Measurements from ENCODE around the gene UGCG. TPM values are rescaled to one million over a fixed set of nuclear protein-coding genes. Genes with fewer than 3 reads are reported as not detected.

The UGCG gene
- total and polyA plus RNA-seq, 10 of the 15 experiments (the other 5 are each of a cell fraction or from before 2014, with no cell fraction given): 21.7 to 96.6 (median 48.9) TPM

GRCh38 chr9:111945216-111945615, 48.6 kb downstream of the UGCG start:
- POLR2A ChIA-PET: interaction anchor here (1.0 to 1.6 kb wide), 2 partner anchors 9 to 10 kb away, joined by 3 to 6 read pairs; no protein-coding TSS in a partner anchor
- Histone ChIP-seq H3K36me3 (ENCODE audit: control insufficient read depth in 2 of 2, insufficient read depth in 2 of 2, low read length in 1 of 2) (no peaks in the 10 kb centered on the region), H3K79me2 (ENCODE audit: control insufficient read depth, insufficient read depth, low read length) (no peaks in the 10 kb centered on the region), H3K4me1 (ENCODE audit: control insufficient read depth, insufficient read depth, low read length) (peaks cover 34% of the 10 kb centered on the region), H3K4me3 (no peak overlapping the region), H2AFZ (ENCODE audit: control insufficient read depth, low read depth, low read length) (no peak overlapping the region), H3K27me3 (replicated peaks in 1 of 2; ENCODE audit: control insufficient read depth in 2 of 2, insufficient read depth in 2 of 2, low read length in 1 of 2) (no peaks in the 10 kb centered on the region), H3K9ac (ENCODE audit: control insufficient read depth, insufficient read depth, low read length) (no peak overlapping the region), H4K20me1 (ENCODE audit: control insufficient read depth, insufficient read depth) (no peaks in the 10 kb centered on the region), H3K9me3 (replicated peaks; ENCODE audit: control insufficient read depth, insufficient read depth, low read length) (no peaks in the 10 kb centered on the region), H3K4me2 (ENCODE audit: control insufficient read depth, insufficient read depth) (peak overlapping the region; percentile 62), H3K27ac (ENCODE audit: control insufficient read depth, insufficient read depth) (peak overlapping the region; percentile 47)
- BruUV-seq (replicated peaks): no TSS peak
- in situ Hi-C loops (cut with MboI): no loop called here
- ATAC-seq (peak; percentile 87), FAIRE-seq (peak; percentile 89), DNase-seq (ENCODE audit: low read depth, low spot score) (peak; percentile 65)
- WGBS (ENCODE audit: insufficient coverage, insufficient replicate concordance, low lambda C conversion rate, missing lambda C conversion rate): 0% methylated on average over 3 of the region's 3 CpGs
- CTCF ChIA-PET: interaction anchor here (0.7 to 1.8 kb wide), 5 partner anchors 13 to 318 kb away, joined by 3 to 4 read pairs (median 3); no protein-coding TSS in a partner anchor
- RAD21 ChIA-PET (ENCODE audit: unreplicated experiment): interaction anchor here (0.5 to 2.9 kb wide), 11 partner anchors 18 to 107 kb away, joined by 3 to 13 read pairs (median 3); partner anchors contain the start of gene UGCG
- intact Hi-C loops (cut with micrococcal nuclease; ENCODE audit: unreplicated experiment): no loop called here
- SMC1A ChIA-PET (ENCODE audit: uncharacterized antibody, unreplicated experiment): interaction anchor here (0.9 to 3.1 kb wide), 16 partner anchors 9 to 130 kb away, joined by 3 to 15 read pairs (median 4); no protein-coding TSS in a partner anchor
- TF ChIP-seq ATF7 (IDR thresholded peaks at IDR 0.05; ENCODE audit: low read depth) (0 out of 2 replicates have a peak, but pooled peaks have one; percentile 32), SRF (IDR thresholded peaks at IDR 0.05; ENCODE audit: low read depth in 2 of 2, low read length in 2 of 2) (no peak), SMAD1 (IDR thresholded peaks at IDR 0.05; ENCODE audit: low read depth, partially characterized antibody) (no peak), ZNF24 (IDR thresholded peaks at IDR 0.05) (no peak), ATF2 (IDR thresholded peaks at IDR 0.05; ENCODE audit: low read length) (peak; percentile 54), POLR2AphosphoS2 (IDR thresholded peaks at IDR 0.05; ENCODE audit: low read depth, low read length) (no peak), ZZZ3 (IDR thresholded peaks at IDR 0.05; ENCODE audit: control insufficient read depth, insufficient read length, low read depth) (no peak), ZNF274 (IDR thresholded peaks at IDR 0.05; ENCODE audit: insufficient read depth, insufficient read length) (no peak), CHD2 (IDR thresholded peaks at IDR 0.05; ENCODE audit: borderline replicate concordance, low read depth, low read length) (no peak), KAT2A (conservative IDR thresholded peaks at IDR 0.05; ENCODE audit: control insufficient read depth, low read depth, low read length) (no peak), WRNIP1 (IDR thresholded peaks at IDR 0.05; ENCODE audit: borderline replicate concordance, low read depth, low read length) (no peak), PRDM15 (CRISPR knock-in tag; IDR thresholded peaks at IDR 0.05) (no peak), PKNOX1 (IDR thresholded peaks at IDR 0.05) (peak; percentile 79), HCFC1 (IDR thresholded peaks at IDR 0.05; ENCODE audit: low read length) (no peak)
- TF ChIP-seq, protein P1, sequence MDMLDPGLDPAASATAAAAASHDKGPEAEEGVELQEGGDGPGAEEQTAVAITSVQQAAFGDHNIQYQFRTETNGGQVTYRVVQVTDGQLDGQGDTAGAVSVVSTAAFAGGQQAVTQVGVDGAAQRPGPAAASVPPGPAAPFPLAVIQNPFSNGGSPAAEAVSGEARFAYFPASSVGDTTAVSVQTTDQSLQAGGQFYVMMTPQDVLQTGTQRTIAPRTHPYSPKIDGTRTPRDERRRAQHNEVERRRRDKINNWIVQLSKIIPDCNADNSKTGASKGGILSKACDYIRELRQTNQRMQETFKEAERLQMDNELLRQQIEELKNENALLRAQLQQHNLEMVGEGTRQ (IDR thresholded peaks at IDR 0.05; ENCODE audit: borderline replicate concordance, low read depth, low read length): no peak
- TF ChIP-seq, protein P2, sequence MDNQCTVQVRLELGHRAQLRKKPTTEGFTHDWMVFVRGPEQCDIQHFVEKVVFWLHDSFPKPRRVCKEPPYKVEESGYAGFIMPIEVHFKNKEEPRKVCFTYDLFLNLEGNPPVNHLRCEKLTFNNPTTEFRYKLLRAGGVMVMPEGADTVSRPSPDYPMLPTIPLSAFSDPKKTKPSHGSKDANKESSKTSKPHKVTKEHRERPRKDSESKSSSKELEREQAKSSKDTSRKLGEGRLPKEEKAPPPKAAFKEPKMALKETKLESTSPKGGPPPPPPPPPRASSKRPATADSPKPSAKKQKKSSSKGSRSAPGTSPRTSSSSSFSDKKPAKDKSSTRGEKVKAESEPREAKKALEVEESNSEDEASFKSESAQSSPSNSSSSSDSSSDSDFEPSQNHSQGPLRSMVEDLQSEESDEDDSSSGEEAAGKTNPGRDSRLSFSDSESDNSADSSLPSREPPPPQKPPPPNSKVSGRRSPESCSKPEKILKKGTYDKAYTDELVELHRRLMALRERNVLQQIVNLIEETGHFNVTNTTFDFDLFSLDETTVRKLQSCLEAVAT (IDR thresholded peaks at IDR 0.05): 0 out of 2 replicates have a peak, but pooled peaks have one; percentile 36

Data from GM12878 (cell line).